ENCODE measurements around the gene CFAP68.

DNA sequence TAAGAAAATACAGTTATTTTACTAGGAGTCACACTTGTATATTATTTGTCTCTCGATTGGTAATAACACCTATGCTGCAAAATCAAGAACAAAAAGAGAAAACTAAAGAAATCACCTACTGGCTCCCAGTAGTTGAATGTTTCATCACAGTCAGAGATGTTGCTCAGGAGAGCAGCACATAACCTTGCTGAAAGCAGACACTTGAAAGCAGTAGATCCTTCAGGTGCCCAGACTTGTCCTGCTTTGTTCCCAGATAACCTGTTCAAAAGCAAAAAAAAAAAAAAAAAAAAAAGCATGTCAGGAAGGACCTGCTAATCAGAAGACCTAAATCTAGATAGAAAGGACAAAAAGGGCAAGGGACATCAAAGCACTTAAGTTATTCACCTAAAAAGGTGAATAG, 9.2 kb upstream of the CFAP68 start:
- TF ChIP-seq POLR2A (IDR thresholded peaks at IDR 0.05; ENCODE audit: low read depth, low read length) (no peak), POU2F2 (IDR thresholded peaks at IDR 0.05; ENCODE audit: low read depth, low read length) (no peak), SPI1 (IDR thresholded peaks at IDR 0.05; ENCODE audit: low read depth, low read length) (no peak), TAF1 (IDR thresholded peaks at IDR 0.05; ENCODE audit: low read depth, low read length) (no peak), POLR2AphosphoS5 (IDR thresholded peaks at IDR 0.05; ENCODE audit: low read depth, low read length) (no peak), PAX5 (IDR thresholded peaks at IDR 0.05; ENCODE audit: insufficient read depth, low read length, severe bottlenecking) (no peak)

All from GM12891 (cell line).